Measurements from ENCODE around the gene GRIFIN. TPM values are rescaled to one million over a fixed set of nuclear protein-coding genes. Genes with fewer than 3 reads are reported as not detected.

GRIFIN gene
- total RNA-seq (2014; rRNA removed; shearing (Covaris generic)) (not detected in 2 replicates), total RNA-seq (2022) (not detected in 2 replicates), Bru-seq, nascent RNA (not detected), BruChase-seq, experiment 1, labeled RNA remaining after a 6-hour chase (not detected), BruChase-seq, experiment 2, labeled RNA remaining after a 2-hour chase (not detected)
- long read RNA-seq = 0 reads

- TF ChIP-seq CTCF (conservative IDR thresholded peaks at IDR 0.05; ENCODE audit: low read length) = no peak
- TF ChIP-seq EZH2phosphoT487 (IDR thresholded peaks at IDR 0.05; ENCODE audit: borderline replicate concordance, low read depth, low read length) = no peak
- DNase-seq (ENCODE audit: low spot score) = no peak
- no TSS peak for BruUV-seq (replicated peaks)
- Histone ChIP-seq H3K4me1 (ENCODE audit: insufficient read depth, low read length, poor library complexity, severe bottlenecking) (no peaks in the 10 kb centered on the region), H2AFZ (ENCODE audit: low read length) (no peak within 1 kb of the TSS), H3K27ac (ENCODE audit: low read depth, low read length, poor library complexity, severe bottlenecking) (no peak within 1 kb of the TSS), H3K4me2 (ENCODE audit: low read length) (no peak within 1 kb of the TSS), H4K20me1 (ENCODE audit: insufficient read depth, low read length) (no peaks in the 10 kb centered on the region; the same call in 1 of the 2 replicates), H3K9me3 (ENCODE audit: low read length) (no peaks in the 10 kb centered on the region), H3K79me2 (ENCODE audit: insufficient read depth, low read depth, low read length) (no peaks in the 10 kb centered on the region), H3K4me3 (ENCODE audit: low read depth, low read length, poor library complexity, severe bottlenecking) (no peak within 1 kb of the TSS), H3K9me2 (ENCODE audit: insufficient read depth, low read length) (no peaks in the 10 kb centered on the region), H3K36me3 (ENCODE audit: insufficient read depth, low read length) (no peaks in the 10 kb centered on the region)
- POLR2A ChIA-PET = no interaction called here
- CTCF ChIA-PET (ENCODE audit: unreplicated experiment) = no interaction called here
- intact Hi-C loops (cut with micrococcal nuclease; ENCODE audit: unreplicated experiment) = no loop called here
These were observed at the start of gene GRIFIN for GRCh38 chr7:2476298-2476697. TSS of gene GRIFIN (minus strand) at chr7:2476398. CDS start at chr7:2476383, 15 bp downstream.

GRCh38 chr7:2524808-2525657 lies 48.8 kb upstream of the GRIFIN start:
- BruUV-seq (replicated peaks) = no TSS peak

More at GRCh38 chr7:2524808-2525657, 48.8 kb upstream of the GRIFIN start:
- TF ChIP-seq EZH2phosphoT487 (IDR thresholded peaks at IDR 0.05; ENCODE audit: borderline replicate concordance, low read depth, low read length) (no peak), CTCF (conservative IDR thresholded peaks at IDR 0.05; ENCODE audit: low read length) (no peak)
- Histone ChIP-seq H3K9me3 (ENCODE audit: low read length) (no peaks in the 10 kb centered on the region), H3K27ac (ENCODE audit: low read depth, low read length, poor library complexity, severe bottlenecking) (no peak overlapping the region), H3K9me2 (ENCODE audit: insufficient read depth, low read length) (no peaks in the 10 kb centered on the region), H3K79me2 (ENCODE audit: insufficient read depth, low read depth, low read length) (no peaks in the 10 kb centered on the region), H2AFZ (ENCODE audit: low read length) (no peak overlapping the region), H4K20me1 (ENCODE audit: insufficient read depth, low read length) (no peaks in the 10 kb centered on the region), H3K4me1 (ENCODE audit: insufficient read depth, low read length, poor library complexity, severe bottlenecking) (peaks cover 36% of the 10 kb centered on the region), H3K4me2 (ENCODE audit: low read length) (no peak overlapping the region), H3K4me3 (ENCODE audit: low read depth, low read length, poor library complexity, severe bottlenecking) (no peak overlapping the region), H3K36me3 (ENCODE audit: insufficient read depth, low read length) (no peaks in the 10 kb centered on the region)
- POLR2A ChIA-PET = interaction anchor here (0.6 kb wide), 1 partner anchor 368 kb away, joined by 3 read pairs; no protein-coding TSS in a partner anchor
- intact Hi-C loops (cut with micrococcal nuclease; ENCODE audit: unreplicated experiment) = no loop called here
- DNase-seq (ENCODE audit: low spot score) = no peak
- CTCF ChIA-PET (ENCODE audit: unreplicated experiment) = no interaction called here
